ENCODE measurements around the gene KDM4E. TPM values are rescaled to one million over a fixed set of nuclear protein-coding genes. Genes with fewer than 3 reads are reported as not detected.

KDM4E gene
- total RNA-seq, 2 experiments from 2014 or later = not detected

DNA sequence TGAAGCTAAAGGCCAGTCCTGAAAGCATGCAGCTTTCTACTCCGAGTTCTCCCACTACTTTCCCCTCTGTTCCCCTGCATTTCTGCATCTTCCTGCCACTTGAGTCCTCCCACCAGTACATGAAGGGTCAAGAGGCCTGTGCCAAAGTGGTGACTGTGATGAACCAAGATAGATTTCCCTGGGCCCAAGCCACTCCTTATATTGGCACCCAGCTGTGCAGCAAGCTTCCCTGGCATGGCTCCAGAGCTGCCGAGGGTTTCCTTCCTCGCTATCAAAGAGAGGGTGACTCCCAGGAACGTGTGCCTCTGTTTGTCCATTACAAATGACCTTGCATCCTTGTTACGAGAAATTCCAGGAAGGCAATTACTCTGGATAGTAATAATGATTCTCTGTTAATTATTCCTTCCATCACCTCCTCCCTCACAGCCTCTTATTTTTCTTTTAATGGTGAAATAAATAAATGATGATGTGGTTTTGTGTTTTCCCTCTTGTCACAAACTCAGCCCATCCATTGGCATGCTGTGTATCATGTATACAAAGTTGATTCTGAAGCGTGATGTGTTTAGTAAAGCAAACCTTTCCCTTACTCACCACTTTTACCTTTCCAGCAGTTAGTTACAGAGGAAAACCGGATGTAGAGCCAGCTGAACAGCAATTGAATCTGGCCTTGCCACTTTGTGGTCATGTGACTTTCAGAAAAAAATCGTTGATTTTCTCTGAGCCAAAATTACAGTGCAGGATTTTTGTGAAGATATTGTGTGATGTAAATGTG lies 49.9 kb downstream of the KDM4E start:
- ChIA-PET POLR2A (interaction anchor here (1.0 kb wide), 1 partner anchor 15 kb away, joined by 3 read pairs; no protein-coding TSS in a partner anchor), CTCF (no interaction called here)
- no peak for DNase-seq
- Mint-ChIP-seq H3K9me3 (no peaks in the 10 kb centered on the region), H3K27ac (no peak overlapping the region), H3K4me1 (ENCODE audit: low read depth) (peaks cover 30% of the 10 kb centered on the region), H3K36me3 (no peaks in the 10 kb centered on the region), H3K4me3 (no peak overlapping the region), H3K27me3 (no peaks in the 10 kb centered on the region)
- intact Hi-C loops (cut with micrococcal nuclease) = no loop called here

DNA sequence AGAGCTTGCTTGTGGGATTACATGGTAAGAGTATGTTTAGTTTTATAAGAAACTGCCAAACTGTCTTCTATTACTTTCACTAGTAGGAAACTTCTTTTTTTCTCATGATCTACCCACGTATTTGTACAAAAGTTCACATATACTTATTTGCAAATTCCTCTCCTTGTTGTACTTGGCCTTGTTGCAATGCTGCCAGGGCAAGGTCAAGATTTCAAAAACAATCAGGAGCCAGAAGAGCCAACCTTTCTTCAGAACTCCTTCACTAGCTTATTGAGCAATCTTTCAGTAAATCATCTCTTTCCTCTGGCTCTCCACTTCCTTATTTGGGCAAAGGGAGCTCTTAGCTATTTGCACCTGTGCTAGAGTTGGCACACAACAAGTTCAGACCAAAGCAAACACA lies 51.4 kb downstream of the KDM4E start:
- ChIA-PET CTCF (interaction anchor here (1.1 to 1.4 kb wide), 2 partner anchors 16 to 78 kb away, joined by 3 to 9 read pairs; no protein-coding TSS in a partner anchor), POLR2A (interaction anchor here (1.0 kb wide), 1 partner anchor 10 kb away, joined by 3 read pairs; the partner anchor contains the start of gene SRSF8)
- Mint-ChIP-seq H3K27me3 (no peaks in the 10 kb centered on the region), H3K27ac (peak overlapping the region; percentile 2), H3K9me3 (no peaks in the 10 kb centered on the region), H3K4me1 (ENCODE audit: low read depth) (peaks cover 20% of the 10 kb centered on the region), H3K4me3 (no peak overlapping the region), H3K36me3 (no peaks in the 10 kb centered on the region)
- intact Hi-C loops (cut with micrococcal nuclease) = loop anchor here (1.0 kb wide), 1 partner anchor 8 kb away; no protein-coding TSS in a partner anchor
- no peak for DNase-seq

GRCh38 chr11:95076981-95077380 lies 51.9 kb downstream of the KDM4E start:
- Mint-ChIP-seq H3K9me3 (no peaks in the 10 kb centered on the region), H3K27ac (no peak overlapping the region), H3K4me1 (ENCODE audit: low read depth) (peaks cover 17% of the 10 kb centered on the region), H3K36me3 (no peaks in the 10 kb centered on the region), H3K4me3 (no peak overlapping the region), H3K27me3 (no peaks in the 10 kb centered on the region)
- DNase-seq = no peak
- CTCF ChIA-PET = interaction anchor here (1.1 to 1.4 kb wide), 2 partner anchors 16 to 77 kb away, joined by 3 to 9 read pairs; no protein-coding TSS in a partner anchor
- intact Hi-C loops (cut with micrococcal nuclease) = loop anchor here (1.0 kb wide), 1 partner anchor 7 kb away; no protein-coding TSS in a partner anchor
- POLR2A ChIA-PET = interaction anchor here (1.0 kb wide), 1 partner anchor 10 kb away, joined by 3 read pairs; the partner anchor contains the start of gene SRSF8

Other genes with a start within 250 kb of the KDM4E start
- 10 to 100 TPM; 65.9 to 67.1 TPM for gene CWC15, start 51.7 kb upstream of the KDM4E start, total RNA-seq
- gene KDM4D, start 51.5 kb upstream of the KDM4E start, total RNA-seq = 1 to 10 TPM; 1.4 to 1.6 TPM
- not detected for gene KDM4F, start 24.2 kb downstream of the KDM4E start, total RNA-seq
- 10 to 100 TPM; 31.1 to 32.2 TPM for gene SRSF8, start 41.7 kb downstream of the KDM4E start, total RNA-seq
- gene ENDOD1, start 64.6 kb downstream of the KDM4E start, total RNA-seq = 10 to 100 TPM; 25.9 TPM
- gene SESN3, start 205.9 kb downstream of the KDM4E start, total RNA-seq = 10 to 100 TPM; 13.9 to 15.5 TPM